MM.1S (cell line): ENCODE data around the gene HECTD4.
"Not testable (repeated sequence)": the region's sequence is repeated elsewhere in the genome, so short reads cannot be mapped to it uniquely, and the experiment has no call there.

ENCODE experiments used
- CTCF ChIP-seq: fragments of 300-600 bp; sonication (generic); IDR thresholded peaks from 2 replicates; pipeline ENCODE4 v1.5.1; 2016; ENCODE audit warnings: antibody characterized with exemption, low read length, mixed read lengths
- EZH2phosphoT487 ChIP-seq: fragments of 300-600 bp; sonication (generic); IDR thresholded peaks from 2 replicates; pipeline ENCODE4 v1.6.1; 2018; ENCODE audit warnings: antibody characterized with exemption, low read length

GRCh38 chr12:112158461-112159145 lies 223.6 kb downstream of the HECTD4 start:
- TF ChIP-seq CTCF, EZH2phosphoT487: not testable (repeated sequence)
